ENCODE measurements around the gene MGMT. TPM values are rescaled to one million over a fixed set of nuclear protein-coding genes. Genes with fewer than 3 reads are reported as not detected.

Gene MGMT
- total RNA-seq, 2 experiments from 2014 or later, result 24.6 to 26.0 TPM

DNA sequence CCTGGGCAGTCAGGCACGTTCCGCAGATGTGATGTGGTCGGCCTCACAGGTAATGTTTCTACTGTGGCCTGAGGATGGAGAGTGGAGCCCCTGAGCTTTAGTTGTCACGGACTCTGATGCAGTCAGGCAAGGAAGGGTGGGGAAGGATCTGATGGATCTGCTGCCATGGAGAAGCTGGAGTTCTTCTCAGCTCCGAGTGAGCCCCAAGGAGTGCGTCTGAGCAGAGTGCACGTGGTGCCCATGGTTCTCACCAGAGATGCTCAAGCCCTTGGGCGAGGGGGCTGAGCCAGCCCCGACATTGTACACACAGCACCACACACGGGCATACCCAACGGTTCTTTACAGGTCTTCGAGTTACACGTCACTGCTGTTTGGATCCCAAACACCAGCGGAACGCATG, 304.5 kb downstream of the MGMT start:
- Mint-ChIP-seq H3K4me3 (no peak overlapping the region), H3K36me3 (ENCODE audit: low read depth) (peaks cover 36% of the 10 kb centered on the region), H3K27ac (no peak overlapping the region), H3K9me3 (peaks cover 17% of the 10 kb centered on the region), H3K4me1 (ENCODE audit: low read depth) (no peaks in the 10 kb centered on the region), H3K27me3 (ENCODE audit: low read depth) (no peaks in the 10 kb centered on the region)
- CTCF ChIA-PET, result no interaction called here
- DNase-seq, result no peak
- intact Hi-C loops (cut with micrococcal nuclease), result no loop called here

DNA sequence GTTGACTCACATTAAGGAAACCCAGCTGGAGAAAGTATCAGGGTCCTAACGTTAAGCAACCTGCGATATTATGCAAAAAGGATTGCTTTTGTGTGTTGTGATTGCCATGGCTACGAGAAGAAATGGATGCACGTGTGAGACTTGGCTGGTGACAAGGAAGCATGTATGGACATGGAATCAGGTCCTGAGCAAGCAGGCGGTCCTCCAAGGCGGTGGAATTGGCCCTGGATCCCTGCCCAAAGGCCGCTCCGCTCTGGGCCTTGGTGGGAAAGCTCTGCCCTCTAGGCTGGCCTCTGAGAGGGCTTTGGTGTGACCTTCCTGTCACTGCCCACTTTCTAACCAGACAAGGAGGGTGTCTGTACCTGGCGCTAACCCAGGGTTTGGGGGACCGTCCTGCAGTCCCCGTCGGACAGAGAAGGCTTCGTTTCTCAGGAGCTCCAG, 305.0 kb downstream of the MGMT start:
- no peak for DNase-seq
- no peak overlapping the region for H3K27ac Mint-ChIP-seq
- peaks cover 17% of the 10 kb centered on the region for H3K9me3 Mint-ChIP-seq
- H3K36me3 Mint-ChIP-seq (ENCODE audit: low read depth), result peaks cover 32% of the 10 kb centered on the region
- H3K4me1 Mint-ChIP-seq (ENCODE audit: low read depth), result no peaks in the 10 kb centered on the region
- no peak overlapping the region for H3K4me3 Mint-ChIP-seq
- CTCF ChIA-PET, result no interaction called here
- H3K27me3 Mint-ChIP-seq (ENCODE audit: low read depth), result no peaks in the 10 kb centered on the region
- intact Hi-C loops (cut with micrococcal nuclease), result no loop called here

DNA sequence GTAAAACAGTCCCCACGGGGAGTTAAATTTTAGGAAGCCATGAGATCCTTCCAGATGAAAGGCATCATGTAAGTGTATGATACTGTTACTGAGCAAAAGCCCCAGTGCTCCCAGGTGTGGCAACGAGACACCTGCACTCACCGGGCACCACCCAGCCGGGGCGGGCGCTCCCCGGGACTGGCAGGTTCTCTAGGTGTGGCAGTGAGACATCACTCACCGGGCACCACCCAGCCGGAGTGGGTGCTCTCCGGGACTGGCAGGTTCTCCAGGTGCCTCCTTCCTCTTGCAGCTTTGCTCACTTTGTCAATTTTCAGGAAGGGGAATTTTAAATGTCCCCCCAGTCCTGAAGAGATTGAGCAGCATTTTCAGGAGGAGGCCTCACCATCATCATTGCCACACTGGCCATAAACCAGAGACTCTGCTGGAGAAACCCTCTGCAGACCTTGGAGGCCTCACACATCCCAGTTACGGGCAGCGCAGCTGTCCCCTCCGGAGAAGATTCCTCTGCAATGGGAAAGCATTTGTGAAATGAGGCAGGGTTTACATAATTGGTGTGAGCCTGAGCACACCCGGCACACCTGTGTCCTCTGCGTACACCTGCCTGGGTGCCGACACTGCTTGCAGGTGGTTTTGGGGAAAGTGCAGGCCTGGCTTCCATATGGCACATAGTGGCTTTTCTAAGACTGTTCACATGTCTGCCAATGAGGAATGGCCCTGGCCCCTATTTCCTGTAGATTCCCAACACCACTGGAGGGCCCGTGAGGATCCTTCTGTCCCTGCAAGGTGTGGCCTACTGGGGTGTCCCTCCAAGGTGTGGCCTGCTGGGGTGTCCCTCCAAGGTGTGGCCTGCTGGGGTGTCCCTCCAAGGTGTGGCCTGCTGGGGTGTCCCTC, 305.7 kb downstream of the MGMT start:
- peaks cover 19% of the 10 kb centered on the region for H3K9me3 Mint-ChIP-seq
- no peak overlapping the region for H3K4me3 Mint-ChIP-seq
- CTCF ChIA-PET, result no interaction called here
- H3K27ac Mint-ChIP-seq, result no peak overlapping the region
- intact Hi-C loops (cut with micrococcal nuclease), result no loop called here
- H3K36me3 Mint-ChIP-seq (ENCODE audit: low read depth), result peaks cover 32% of the 10 kb centered on the region
- DNase-seq, result no peak
- H3K27me3 Mint-ChIP-seq (ENCODE audit: low read depth), result no peaks in the 10 kb centered on the region
- H3K4me1 Mint-ChIP-seq (ENCODE audit: low read depth), result no peaks in the 10 kb centered on the region

DNA sequence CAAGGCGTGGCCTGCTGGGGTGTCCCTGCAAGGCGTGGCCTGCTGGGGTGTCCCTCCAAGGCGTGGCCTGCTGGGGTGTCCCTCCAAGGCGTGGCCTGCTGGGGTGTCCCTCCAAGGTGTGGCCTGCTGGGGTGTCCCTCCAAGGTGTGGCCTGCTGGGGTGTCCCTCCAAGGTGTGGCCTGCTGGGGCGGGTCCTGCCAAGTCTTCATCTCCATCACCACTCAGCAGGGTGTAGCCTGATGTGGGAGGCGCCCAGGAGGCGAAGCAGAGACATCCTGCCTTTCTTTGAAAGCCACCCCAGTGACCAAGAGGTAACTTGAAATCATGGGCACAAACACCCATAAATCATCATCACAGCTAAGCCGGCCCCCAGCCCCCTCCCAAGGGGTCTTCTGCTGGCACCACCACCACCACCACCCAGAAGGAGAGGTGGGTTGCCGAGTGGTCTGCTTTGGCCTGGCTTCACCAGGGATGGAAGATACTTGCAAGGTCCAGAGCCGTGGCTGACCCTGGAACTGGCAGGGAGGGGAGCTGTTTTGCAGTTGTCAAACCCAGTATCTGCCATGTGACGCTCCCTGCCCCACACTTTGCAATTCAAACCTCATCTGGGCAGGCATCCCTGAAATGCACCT, 306.4 kb downstream of the MGMT start:
- CTCF ChIA-PET, result no interaction called here

DNA sequence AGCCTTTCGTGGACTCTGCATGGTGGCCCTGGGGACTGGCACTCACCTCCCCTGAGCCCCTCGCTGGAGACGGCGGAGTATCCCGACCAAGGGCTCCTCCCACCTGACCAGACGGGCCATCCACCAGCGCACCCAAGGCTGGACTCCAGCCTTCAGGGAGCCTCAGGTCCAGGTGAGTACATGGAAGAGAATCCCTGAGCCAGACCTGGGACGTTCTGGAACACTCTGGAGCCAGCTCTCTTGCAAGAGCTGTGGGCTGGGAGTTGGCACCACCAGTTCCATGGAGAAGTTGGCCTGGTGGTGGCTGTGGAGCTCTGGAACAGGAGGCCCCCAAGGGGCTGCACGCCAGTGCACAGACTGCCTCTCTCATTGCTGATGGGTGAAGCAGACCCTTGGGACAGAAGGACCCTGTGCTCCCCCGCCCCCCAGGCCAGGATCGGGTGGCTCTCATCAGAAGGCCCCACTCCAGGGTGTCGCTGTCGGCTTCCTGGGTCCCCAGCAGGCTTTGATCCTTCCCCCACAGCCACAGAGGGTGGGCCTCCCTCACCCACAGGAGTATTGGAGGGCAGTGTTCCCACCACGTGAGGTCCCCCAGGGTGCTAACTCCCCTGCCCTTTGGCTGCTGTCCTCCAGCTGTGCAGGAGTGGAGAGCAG, 307.2 kb downstream of the MGMT start:
- Mint-ChIP-seq H3K36me3 (ENCODE audit: low read depth) (peaks cover 24% of the 10 kb centered on the region), H3K27ac (no peak overlapping the region), H3K9me3 (peaks cover 19% of the 10 kb centered on the region), H3K4me3 (no peak overlapping the region), H3K27me3 (ENCODE audit: low read depth) (no peaks in the 10 kb centered on the region), H3K4me1 (ENCODE audit: low read depth) (no peaks in the 10 kb centered on the region)
- intact Hi-C loops (cut with micrococcal nuclease), result no loop called here
- CTCF ChIA-PET, result no interaction called here
- no peak for DNase-seq

More for the DNA sequence above, 306.4 kb downstream of the MGMT start:
- no peak overlapping the region for H3K27ac Mint-ChIP-seq
- H3K9me3 Mint-ChIP-seq, result peaks cover 19% of the 10 kb centered on the region
- no peaks in the 10 kb centered on the region for H3K4me1 Mint-ChIP-seq (ENCODE audit: low read depth)
- DNase-seq, result no peak
- intact Hi-C loops (cut with micrococcal nuclease), result no loop called here
- no peaks in the 10 kb centered on the region for H3K27me3 Mint-ChIP-seq (ENCODE audit: low read depth)
- H3K4me3 Mint-ChIP-seq, result no peak overlapping the region
- peaks cover 28% of the 10 kb centered on the region for H3K36me3 Mint-ChIP-seq (ENCODE audit: low read depth)

DNA sequence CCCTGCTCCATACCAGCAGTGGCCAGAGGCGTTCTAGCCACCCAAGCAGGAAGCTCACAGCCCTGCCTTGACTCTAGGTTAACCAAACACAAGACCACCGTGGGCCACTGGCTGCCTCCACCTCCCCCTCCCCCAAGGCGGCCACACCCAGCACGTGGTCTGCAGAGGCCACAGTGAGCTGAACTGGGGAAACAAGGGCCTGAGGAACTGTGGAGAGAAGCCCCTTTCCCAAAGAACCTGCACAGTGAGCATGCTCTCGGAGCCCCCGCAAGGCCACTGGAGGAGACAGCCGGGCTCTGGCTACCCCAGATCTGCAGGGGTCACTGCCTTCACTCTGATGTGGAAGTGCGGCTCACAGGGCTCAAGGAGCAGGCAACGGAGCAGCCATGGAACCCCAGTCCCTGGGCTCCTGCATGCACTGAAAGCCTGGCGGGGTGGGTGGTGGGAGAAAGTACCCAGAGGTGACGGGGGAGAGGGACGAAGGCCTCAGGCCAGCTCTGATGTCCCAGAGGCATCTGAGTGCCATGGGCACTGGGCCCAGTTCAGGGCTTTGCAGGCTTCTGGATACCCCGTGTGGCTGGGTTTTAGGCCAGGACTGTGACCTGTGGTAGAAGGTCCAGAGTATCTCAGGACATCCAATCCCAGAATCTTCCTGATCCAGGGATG, 307.8 kb downstream of the MGMT start:
- CTCF ChIA-PET, result no interaction called here
- no peak overlapping the region for H3K27ac Mint-ChIP-seq
- intact Hi-C loops (cut with micrococcal nuclease), result no loop called here
- peaks cover 18% of the 10 kb centered on the region for H3K9me3 Mint-ChIP-seq
- H3K4me3 Mint-ChIP-seq, result no peak overlapping the region
- peaks cover 19% of the 10 kb centered on the region for H3K36me3 Mint-ChIP-seq (ENCODE audit: low read depth)
- H3K27me3 Mint-ChIP-seq (ENCODE audit: low read depth), result no peaks in the 10 kb centered on the region
- DNase-seq, result no peak
- H3K4me1 Mint-ChIP-seq (ENCODE audit: low read depth), result no peaks in the 10 kb centered on the region

DNA sequence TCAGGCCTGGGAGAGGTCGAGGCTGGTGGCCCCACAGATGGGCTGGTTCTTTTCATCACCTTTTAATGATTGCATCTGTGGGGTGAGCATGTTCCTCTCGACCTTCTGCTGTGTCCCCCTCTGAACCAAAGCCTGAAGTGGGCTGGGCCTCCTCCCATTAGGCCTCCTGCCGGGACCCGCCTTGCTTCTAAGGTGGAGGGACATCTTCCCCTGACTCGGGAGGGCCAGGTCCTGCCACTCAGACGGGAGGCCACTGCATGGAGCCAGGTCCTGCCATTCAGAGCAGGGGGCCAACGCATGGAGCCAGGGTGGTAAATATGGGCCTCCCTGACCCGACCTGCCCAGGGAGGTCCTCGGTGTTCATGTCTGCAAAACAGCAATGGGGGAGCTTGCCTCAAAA, 308.6 kb downstream of the MGMT start:
- intact Hi-C loops (cut with micrococcal nuclease), result no loop called here
- no peak for DNase-seq
- peaks cover 16% of the 10 kb centered on the region for H3K36me3 Mint-ChIP-seq (ENCODE audit: low read depth)
- no peak overlapping the region for H3K4me3 Mint-ChIP-seq
- CTCF ChIA-PET, result no interaction called here
- H3K4me1 Mint-ChIP-seq (ENCODE audit: low read depth), result no peaks in the 10 kb centered on the region
- H3K9me3 Mint-ChIP-seq, result peaks cover 18% of the 10 kb centered on the region
- no peak overlapping the region for H3K27ac Mint-ChIP-seq
- H3K27me3 Mint-ChIP-seq (ENCODE audit: low read depth), result no peaks in the 10 kb centered on the region

DNA sequence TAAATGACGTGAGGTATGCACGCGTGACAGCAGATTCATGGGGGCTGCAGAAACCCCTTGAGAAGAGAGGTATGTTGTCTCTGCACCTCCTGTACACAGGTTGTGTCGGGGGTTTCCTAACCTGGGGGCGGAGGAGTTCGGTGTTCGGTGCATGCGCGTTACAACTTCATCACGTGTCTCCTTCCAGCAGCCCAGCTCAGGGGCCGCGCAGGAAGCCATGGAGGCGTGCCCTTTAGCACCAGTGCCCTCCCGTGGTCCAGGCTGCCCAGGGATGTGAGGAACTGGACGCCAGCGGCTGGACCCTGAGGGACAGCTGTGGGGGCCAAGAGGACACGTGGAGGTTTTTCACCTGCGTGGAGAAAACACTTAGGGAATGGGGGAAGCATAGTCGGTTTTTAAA, 310.6 kb downstream of the MGMT start:
- Mint-ChIP-seq H3K36me3 (ENCODE audit: low read depth) (peaks cover 4% of the 10 kb centered on the region), H3K27me3 (ENCODE audit: low read depth) (no peaks in the 10 kb centered on the region), H3K27ac (no peak overlapping the region), H3K4me1 (ENCODE audit: low read depth) (no peaks in the 10 kb centered on the region), H3K9me3 (peaks cover 7% of the 10 kb centered on the region), H3K4me3 (no peak overlapping the region)
- CTCF ChIA-PET, result no interaction called here
- intact Hi-C loops (cut with micrococcal nuclease), result no loop called here
- no peak for DNase-seq

DNA sequence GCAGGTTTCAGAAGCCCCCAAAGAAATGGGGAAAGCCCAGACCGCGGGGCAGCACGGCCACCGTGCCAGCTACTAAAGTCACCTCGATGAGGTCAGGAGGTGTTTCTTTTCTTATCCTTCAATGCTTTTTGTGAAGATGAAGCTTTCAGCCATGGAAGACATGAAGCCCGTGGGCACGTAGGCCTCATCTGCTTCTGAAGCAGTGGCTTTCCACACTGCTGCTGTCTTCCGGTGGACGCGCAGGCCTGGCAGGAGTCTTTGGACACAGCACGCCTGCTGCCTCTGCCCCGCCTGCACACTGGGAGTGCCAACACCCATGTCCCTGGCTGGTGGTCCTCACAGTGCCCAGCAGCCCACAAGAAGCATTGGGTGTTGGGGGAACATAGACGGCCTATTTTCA, 311.5 kb downstream of the MGMT start:
- Mint-ChIP-seq H3K9me3 (peaks cover 11% of the 10 kb centered on the region), H3K27ac (no peak overlapping the region), H3K4me3 (no peak overlapping the region), H3K4me1 (ENCODE audit: low read depth) (no peaks in the 10 kb centered on the region), H3K36me3 (ENCODE audit: low read depth) (peaks cover 4% of the 10 kb centered on the region), H3K27me3 (ENCODE audit: low read depth) (no peaks in the 10 kb centered on the region)
- no peak for DNase-seq
- CTCF ChIA-PET, result no interaction called here
- intact Hi-C loops (cut with micrococcal nuclease), result no loop called here

DNA sequence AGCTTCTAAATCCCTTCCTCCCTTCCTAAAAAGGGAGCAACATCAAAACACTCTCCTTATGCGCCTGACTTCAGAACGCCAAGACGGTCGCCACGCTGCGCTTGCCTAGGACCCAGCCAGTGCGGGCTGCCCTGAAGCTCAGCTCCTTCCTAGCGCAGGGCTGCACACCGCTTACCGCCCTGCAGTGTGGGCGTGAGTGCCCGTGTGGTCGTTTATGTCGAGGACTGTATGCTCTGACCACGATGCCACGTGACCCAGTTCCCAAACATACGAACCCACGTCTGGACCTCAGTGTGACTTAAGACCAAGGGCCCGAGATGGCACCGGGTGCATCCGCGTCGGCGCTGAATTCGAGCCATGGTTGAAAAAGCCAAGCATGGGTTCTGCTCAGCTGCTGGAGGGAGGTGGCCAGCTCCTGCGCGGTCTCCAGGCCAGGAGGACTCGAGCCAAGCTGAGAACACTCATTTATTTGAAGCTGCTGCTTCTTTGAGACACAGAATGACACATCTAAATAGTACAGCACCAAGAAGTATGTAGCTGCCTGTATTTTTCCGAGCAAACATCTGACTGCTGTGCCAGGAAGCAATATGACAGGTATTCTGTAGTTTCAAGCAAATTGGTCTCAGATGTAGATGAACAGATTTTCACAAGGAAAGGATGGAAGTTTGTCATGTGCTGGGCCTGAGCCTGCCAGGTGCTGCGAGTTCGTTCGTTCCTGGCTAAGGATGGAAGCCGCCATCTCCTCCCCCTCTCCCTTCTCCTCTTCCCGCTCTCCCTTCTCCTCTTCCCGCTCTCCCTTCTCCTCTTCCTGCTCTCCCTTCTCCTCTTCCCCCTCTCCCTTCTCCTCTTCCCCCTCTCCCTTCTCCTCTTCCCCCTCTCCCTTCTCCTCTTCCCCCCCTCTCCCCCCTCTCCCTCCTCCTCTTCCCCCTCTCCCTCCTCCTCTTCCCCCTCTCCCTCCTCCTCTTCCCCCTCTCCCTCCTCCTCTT, 312.4 kb downstream of the MGMT start:
- DNase-seq, result no peak
- Mint-ChIP-seq H3K27me3 (ENCODE audit: low read depth) (no peaks in the 10 kb centered on the region), H3K4me1 (ENCODE audit: low read depth) (no peaks in the 10 kb centered on the region), H3K4me3 (no peak overlapping the region), H3K27ac (no peak overlapping the region), H3K36me3 (ENCODE audit: low read depth) (peaks cover 4% of the 10 kb centered on the region), H3K9me3 (peaks cover 14% of the 10 kb centered on the region)
- intact Hi-C loops (cut with micrococcal nuclease), result no loop called here
- CTCF ChIA-PET, result no interaction called here

DNA sequence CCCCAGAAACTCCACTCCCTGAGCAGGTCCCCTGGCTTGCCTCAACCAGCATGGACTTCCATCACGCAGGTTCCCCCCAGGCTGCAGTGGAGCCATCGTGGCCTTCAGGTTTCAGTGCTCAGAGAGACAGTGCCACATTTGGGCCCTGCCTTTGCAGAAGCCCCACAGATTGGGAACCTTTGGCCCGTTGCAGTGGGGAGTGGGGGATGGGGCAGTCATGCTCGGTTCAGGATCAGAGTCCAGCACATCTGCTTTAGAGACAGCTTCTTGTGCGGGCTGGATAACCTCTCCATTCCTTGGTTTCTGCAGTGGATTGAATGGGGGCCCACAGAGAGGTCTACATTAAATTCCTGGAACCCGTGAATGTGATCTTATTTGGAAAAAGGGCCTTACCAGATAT, 313.2 kb downstream of the MGMT start:
- H3K36me3 Mint-ChIP-seq (ENCODE audit: low read depth), result peaks cover 4% of the 10 kb centered on the region
- no peaks in the 10 kb centered on the region for H3K27me3 Mint-ChIP-seq (ENCODE audit: low read depth)
- H3K4me3 Mint-ChIP-seq, result no peak overlapping the region
- CTCF ChIA-PET, result no interaction called here
- H3K27ac Mint-ChIP-seq, result no peak overlapping the region
- no peaks in the 10 kb centered on the region for H3K4me1 Mint-ChIP-seq (ENCODE audit: low read depth)
- no peak for DNase-seq
- H3K9me3 Mint-ChIP-seq, result peaks cover 14% of the 10 kb centered on the region
- intact Hi-C loops (cut with micrococcal nuclease), result no loop called here

Data from activated naive CD4-positive, alpha-beta T cell treated with anti-CD3 and anti-CD28 coated beads for 36 hours (primary cell).